GM21360 (cell line): ENCODE results near the gene MRPL48.

ENCODE experiments used
- ATAC-seq: cut with Tn5 transposase; IDR thresholded peaks from one replicate; pipeline ENCODE4 v1.9.1; 2021; ENCODE audit warnings: mild to moderate bottlenecking, moderate library complexity; ENCODE audit not compliant: unreplicated experiment

MRPL48 gene

DNA sequence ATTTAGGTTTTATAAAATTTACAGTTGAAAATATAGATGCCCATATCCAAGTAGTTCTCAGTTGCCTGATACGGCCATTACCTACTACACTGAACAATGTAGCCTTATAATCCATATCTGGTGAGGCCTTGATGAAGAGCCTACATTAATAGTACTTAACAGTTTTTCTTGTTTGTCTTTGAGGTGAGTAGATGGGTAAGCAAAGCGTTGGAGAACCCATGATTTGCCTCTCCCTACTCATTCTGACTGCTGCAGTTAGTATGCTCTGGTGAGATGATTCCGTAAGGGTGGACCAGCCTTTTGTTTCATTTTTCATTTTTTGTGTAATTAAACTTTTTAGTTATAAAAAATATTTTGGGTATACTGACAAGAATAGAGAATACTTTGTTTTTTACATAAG is 100.6 kb downstream of the MRPL48 start:
- no peak for ATAC-seq

DNA sequence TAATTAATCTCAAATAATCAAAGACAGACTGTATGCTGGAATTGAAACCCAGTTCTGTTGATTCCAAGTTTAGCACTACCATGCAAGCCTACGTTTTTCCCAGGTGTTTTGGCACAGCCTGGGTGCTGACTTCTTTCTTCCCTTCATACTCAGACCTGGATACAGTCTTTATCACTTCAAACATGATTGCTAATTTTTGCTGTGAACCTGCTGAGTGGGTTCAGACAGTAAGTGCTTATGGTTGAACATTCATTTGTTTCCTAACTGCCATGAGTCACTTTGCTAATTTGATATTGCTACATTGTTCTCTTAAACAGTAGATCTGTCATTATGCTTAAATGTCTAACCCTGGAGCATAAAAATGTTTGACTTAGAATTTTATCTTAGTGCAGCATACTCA is 101.3 kb downstream of the MRPL48 start:
- ATAC-seq, result no peak

DNA sequence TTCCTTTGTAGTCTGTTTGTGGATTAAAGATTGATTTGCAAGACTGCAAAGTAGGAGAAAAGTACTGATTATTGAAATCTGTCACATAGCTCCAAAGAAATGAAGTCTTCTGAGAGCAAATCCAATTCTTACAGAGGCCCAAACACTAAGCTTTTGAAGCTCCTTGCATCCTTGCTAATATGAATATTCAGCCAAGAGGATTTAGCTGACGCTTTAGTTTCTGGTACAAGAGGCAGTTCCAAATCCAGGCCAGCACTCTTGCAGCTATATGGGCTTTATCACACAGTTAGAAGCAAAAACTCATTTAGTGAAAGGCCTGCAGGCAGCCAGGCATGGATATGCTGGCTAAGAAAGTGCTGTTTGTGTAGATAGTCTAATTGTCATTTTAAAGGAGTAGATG is 101.9 kb downstream of the MRPL48 start:
- no peak for ATAC-seq

DNA sequence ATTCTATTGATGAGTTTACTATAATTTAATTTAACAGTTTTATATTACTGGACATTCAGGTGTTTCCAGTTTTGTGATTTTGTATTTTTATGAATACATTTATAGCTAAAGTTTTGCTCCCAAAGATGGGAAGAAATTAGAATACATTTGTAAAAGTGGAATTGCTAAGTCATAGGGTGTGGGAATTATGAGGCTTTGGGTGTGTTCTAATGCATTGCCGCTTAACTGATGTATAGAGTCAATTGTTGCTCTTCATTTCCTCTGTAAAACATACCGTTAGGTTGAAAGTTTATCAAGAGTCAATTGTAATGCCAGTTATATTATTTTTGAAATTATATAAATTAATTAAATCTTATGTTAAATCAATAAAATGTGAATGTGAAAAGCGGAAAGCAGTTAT is 105.4 kb downstream of the MRPL48 start:
- ATAC-seq, result no peak

DNA sequence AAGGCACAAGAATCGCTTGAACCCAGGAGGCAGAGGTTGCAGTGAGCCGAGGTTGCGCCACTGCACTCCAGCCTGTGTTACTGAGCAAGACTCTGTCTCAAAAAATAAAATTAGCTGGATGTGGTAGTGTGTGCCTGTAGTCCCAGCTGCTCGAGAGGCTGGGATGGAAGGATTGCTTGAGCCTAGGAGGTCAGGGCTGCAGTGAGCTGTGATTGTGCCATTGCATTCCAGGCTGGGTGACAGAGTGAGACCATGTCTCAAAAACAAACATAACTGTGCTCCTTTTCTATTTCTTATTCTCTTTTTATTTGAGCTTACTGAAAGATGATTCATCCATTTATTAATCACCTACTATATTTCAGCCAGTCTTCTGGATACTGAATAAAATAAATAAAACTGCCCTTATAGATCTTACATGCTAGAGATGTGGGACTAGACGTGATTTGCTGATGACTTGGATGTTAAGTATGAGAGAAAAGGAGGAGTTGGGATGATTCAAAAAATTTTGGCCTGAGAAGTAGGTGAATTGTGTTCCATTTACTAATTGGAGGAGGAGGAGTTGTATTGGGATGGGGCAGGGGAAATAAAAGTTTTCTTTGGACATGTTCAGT is 107.2 kb downstream of the MRPL48 start:
- no peak for ATAC-seq

DNA sequence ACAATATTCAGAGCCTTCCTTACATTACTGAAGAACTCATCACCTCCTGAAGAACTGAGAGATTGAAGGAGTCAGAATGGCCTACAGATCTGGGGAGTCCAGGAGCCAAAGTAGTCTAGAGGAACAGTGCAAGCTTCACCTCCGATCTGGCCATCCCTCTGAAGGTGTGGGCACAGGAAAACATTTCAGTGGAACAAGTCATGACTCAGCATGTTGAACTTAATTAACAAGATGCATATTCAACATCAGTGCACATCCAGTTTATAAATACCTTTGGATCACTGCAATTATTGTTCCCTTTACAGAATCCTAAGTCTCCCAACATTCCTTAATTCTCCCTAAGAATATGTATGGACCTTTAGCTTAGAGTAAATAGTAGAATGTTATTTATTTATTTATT is 114.6 kb downstream of the MRPL48 start:
- ATAC-seq, result no peak

DNA sequence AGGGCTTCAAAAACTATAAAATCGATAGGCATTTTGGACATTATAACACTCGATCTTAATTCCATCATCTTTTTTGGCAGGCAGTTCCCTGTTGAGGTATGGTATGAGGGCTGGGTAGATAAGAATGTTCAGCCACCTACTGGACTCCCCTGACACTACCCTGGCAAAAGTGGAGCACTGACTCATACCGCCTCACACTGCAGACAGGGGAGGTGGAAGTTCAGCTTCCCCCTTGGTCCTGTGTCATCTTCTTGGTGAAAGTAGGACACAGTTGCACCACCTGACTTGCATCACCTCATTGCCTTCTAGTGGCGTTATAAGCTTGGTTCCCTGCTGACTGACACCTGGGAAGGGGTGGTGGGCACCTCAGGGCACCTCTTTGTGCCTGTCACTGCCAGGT is 119.5 kb downstream of the MRPL48 start:
- no peak for ATAC-seq

DNA sequence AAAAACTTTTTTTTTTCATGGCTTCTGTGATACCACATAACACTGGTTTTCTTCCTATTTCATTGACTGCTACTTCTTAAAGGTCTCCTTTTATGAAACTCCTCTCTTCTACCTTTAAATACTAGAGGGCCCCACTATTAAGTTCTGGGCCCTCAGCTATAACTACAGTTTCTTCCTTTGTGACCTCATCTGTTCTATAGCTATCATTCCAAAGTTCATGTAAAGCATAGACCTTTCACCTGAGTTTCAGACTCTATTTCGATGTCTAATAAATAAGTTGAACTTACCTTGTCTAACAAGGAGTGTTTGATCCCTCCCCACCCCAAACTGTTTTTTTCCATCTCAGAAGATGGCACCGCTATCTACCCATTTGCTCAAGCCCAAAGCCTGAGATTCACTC is 124.4 kb downstream of the MRPL48 start:
- ATAC-seq, result no peak

DNA sequence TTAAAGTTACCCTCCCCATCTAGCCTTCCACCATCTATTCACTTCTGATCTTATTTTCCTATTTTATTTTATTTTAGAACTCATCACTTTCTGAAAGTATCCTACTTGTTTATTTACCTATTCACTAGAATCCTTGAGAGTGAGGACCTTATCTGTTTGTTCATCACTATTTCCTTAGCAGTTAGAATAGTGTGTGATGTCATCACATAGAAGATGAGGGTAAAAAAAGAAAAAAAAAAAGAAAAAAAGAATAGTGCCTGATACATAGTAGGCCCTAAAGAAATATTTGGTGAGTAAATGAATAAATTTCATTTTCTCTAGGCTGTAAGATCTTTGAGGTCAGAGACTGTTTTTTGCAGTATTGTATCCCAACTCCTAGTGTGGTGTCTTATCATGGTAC is 125.8 kb downstream of the MRPL48 start:
- no peak for ATAC-seq

DNA sequence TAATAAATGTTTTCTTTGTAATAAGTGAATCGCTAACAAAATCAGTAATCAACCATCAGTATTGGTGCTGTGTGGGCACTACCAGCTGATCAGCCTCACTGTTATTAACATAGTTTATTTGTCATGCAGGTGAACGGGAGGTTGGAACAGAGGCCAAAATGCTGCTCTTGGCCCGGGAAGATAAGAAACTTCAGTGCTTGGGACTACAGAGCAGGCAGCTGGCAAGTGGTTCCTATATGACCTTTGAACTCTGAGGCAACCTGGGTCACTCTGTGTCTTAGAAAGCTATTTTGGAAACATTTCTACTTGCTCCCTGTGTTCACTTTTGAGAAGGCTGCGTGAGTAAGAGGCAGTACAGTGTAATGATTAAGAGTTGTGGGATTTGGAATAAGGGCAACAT is 126.6 kb downstream of the MRPL48 start:
- no peak for ATAC-seq
